Vein endothelial cell (primary cell): Measurements from ENCODE around the gene PRDX6. TPM values are rescaled to one million over a fixed set of nuclear protein-coding genes. Genes with fewer than 3 reads are reported as not detected.

ENCODE experiments used
- total RNA-seq: library from RNA; depleted of rRNA; stranded (reverse); fragments of >200 nt; gene quantifications from 2 replicates; pipeline ENCODE4 v1.2.3, GENCODE V29; 2012

The PRDX6 gene, protein sequence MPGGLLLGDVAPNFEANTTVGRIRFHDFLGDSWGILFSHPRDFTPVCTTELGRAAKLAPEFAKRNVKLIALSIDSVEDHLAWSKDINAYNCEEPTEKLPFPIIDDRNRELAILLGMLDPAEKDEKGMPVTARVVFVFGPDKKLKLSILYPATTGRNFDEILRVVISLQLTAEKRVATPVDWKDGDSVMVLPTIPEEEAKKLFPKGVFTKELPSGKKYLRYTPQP
- total RNA-seq: 159 and 186 TPM in 2 replicates

GRCh38 chr1:173477286-173478093 lies at the start of gene PRDX6:
Gene PRDX6 (plus strand): TSS chr1:173477335. CDS start chr1:173477398, 63 bp downstream.

Other genes with a start within 250 kb of the PRDX6 start
- not detected in 2 replicates for gene SLC9C2, start 125.7 kb downstream of the PRDX6 start, total RNA-seq
- gene TEX50, start 158.0 kb downstream of the PRDX6 start, total RNA-seq: not detected in 2 replicates
- 0.33 TPM in 1 of 2 replicates, not detected in the other for gene ANKRD45, start 192.5 kb downstream of the PRDX6 start, total RNA-seq
- gene KLHL20, start 237.6 kb downstream of the PRDX6 start, total RNA-seq: 32.0 and 36.6 TPM in 2 replicates